HG03565 (cell line): Measurements from ENCODE around the gene CPT1A.

Source experiments
- ATAC-seq: cut with Tn5 transposase; IDR thresholded peaks from one replicate; pipeline ENCODE4 v1.9.1; 2021; ENCODE audit warnings: mild to moderate bottlenecking, moderate library complexity; ENCODE audit not compliant: unreplicated experiment

CPT1A gene

DNA sequence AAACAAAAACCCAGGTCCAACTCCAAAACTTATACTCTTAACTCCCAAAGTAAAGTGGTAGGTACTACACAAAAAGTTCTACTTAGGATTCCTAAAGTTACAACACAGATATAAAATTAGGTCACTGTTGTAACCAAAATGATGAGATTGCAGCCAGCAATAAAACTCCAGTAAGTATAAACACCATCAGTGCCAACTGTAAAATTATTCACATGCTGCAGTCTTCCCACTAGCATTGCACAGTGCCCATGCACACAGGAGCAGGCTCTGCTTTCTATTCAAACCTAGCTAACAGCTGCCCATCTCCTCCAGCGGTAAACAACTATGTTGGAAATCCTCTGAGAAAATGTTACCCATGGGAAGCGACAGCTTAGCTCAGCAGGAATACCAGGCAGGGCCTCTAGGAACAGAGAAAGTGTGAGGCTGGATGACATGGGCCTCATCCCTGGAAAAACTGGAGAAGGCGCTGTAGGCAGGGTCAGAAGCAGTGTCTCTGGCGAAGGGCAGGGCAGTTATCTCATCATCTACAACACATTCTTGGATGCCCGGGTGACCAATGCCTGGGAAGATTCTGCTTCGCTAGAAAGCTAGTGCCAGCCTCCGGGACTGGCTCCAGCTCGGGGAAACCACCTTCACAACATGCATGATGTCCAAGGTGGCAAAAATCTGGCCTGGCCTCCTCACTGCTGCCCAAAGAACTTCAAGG lies 9.1 kb downstream of the CPT1A start:
- no peak for ATAC-seq

DNA sequence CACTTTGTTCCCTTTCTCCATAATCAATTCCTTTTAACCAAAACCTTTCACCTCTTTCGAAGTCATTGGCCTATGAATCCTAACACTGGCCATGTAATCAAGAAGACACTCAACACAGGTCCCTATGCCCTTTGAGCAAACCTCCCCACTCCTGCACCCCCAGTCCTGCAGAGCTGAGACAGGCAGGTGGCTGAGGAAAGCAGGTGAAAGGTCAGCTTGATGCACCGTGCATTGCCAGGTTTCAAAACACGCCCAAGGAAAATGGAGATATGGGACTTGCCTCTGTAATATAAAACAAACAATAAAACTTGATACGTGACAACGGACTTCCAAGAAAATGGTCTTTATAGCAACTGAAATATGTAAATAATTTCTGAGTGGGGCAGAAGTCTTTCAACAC lies 10.6 kb downstream of the CPT1A start:
- ATAC-seq, result no peak

DNA sequence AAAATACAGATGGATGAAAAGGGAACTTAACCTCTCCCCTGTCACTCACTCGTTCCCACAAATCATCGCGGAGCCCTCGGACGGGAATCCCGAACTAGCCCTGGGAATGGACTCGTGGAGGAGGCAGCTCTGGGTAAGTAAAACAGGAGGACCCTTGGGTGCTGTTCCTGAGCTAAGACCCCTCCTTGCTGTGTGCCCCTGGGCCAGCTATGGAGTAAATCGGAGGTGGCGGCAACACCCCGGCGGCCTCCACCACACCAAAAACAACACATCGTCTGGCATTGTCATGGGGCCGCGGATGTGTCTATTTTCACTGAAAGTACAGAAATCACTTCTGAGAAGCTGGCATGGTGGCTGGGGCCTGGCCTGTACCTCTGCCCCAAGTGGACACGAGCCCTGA lies 12.1 kb downstream of the CPT1A start:
- no peak for ATAC-seq

DNA sequence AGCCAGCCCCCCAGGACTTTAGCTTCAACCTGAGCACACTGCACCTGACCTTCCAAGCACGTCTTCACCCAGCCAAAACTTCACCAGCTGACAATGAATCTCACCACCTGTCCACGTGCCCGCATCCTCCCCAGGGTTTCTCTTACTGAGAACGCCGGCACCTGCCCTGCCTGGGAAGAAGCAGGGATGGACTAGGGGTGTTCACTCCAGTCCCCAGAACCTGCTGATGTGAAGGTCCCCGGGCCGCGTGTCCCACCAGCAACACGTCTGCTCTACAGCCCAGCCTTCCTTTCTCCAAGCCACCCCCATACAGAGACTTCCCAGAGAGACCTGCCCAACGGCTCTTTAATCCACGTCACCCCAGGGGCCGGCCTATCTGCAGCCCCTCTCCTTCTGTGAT lies 12.8 kb downstream of the CPT1A start:
- ATAC-seq, result no peak

DNA sequence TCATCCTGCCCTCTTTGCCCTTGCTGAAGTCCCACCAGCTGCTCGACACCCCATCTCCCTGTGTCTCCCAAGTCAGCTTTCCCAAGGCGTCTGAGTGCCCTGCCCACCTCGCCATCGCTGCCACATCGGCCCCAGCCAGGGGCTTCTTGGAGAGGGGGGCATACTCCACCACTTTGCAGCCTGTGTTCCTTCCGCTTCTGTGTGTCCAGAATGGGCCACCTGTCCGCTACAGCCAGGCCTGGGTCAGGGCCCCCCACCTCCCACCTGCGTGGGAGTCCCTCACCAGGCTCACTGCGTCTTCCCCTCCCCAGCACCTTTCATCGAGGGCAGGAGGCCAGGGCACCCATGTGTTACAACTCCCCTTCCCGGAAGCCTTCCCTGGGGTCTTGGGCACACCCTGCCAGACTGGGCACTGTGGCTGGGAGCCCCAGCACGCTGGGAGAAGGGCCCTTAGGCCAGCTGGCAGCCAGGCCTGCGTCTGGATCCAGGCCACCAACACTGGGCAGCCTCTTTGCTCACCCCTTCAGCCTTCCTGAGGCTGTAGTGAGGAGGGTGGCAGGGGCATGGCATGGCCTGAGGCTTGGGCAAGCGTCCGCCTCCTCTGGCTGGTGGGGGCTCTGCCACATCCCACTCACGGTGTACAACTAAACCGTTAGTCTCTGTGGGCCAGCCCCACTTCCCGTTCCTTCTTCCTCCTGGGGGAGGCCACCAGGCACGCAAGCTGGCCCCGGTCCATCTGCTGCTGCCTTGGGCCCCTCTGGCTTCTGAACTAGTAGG lies 13.4 kb downstream of the CPT1A start:
- ATAC-seq, result no peak

DNA sequence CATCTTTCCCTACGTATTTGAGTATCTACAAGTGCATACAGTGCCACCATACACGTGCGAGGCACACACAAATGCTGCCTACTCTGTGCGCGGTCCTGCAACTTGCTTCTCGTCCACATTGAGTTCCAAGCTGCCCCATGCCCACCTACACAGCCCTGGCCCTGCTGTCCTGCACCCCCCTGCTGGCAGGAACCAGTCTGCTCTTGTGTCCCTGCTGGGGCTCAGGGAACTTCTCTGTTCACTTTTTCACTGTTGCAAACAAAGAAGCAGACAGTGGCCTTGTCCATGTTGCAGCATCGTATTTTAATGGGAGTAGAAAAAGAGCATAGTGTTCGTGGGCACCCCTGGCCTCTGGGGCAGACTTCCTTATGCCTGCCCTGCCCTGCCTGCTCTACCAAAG lies 14.0 kb downstream of the CPT1A start:
- no peak for ATAC-seq

DNA sequence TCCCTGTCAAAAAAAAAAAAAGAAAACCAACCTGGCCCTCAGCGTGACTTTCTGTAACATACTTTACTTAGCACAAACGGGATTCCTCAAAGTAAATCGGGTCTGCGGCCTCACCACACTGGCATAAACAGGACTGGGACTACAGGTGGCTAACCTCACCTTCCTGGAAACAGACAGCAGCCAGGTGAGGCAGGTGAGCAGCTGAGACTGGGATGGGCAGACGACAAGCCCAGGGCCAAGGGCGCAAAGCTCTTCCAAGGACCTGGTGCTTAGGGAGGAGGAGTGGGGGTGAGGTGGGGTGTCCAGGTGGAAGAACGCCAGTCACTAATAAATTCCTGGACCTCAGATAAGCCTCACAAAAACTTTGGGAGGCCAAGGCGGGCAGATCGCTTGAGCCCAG lies 15.0 kb downstream of the CPT1A start:
- ATAC-seq, result no peak

DNA sequence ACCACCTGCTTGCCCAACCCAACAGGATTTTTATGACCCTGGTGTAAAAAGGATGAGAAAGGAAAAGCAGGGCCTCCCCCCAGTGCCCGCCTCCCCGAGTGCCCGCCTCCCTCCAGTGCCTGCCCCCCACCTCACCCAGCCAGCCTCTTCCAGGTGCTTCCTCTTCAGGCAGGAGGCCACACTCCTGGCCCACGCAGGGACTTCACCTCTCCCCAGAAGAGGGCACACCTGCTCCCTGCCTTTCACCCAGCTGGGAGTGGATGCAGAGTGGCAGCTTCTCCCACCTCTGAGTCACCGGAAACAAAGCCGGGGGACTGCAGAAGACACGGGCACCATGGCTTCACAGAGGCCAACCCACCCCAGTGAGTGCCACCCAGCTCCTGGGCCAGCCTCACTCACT lies 16.1 kb downstream of the CPT1A start:
- no peak for ATAC-seq

DNA sequence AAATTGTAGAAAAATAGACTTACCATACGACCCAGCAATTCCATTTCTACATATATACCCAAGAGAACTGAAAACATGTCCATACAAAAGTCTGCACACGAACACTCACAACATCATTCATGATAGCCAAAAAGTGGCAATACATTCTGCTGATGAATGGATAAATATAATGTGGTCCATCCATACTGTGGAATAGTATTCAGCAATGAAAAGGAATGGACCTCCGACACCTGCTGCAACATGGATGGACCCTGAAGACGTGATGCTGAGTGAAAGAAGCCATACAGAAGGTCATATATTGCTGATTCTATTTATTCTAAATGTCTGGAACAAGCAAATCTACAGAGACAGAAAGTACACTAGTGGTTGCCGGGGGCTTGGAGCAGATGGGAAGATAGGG lies 19.2 kb downstream of the CPT1A start:
- no peak for ATAC-seq

DNA sequence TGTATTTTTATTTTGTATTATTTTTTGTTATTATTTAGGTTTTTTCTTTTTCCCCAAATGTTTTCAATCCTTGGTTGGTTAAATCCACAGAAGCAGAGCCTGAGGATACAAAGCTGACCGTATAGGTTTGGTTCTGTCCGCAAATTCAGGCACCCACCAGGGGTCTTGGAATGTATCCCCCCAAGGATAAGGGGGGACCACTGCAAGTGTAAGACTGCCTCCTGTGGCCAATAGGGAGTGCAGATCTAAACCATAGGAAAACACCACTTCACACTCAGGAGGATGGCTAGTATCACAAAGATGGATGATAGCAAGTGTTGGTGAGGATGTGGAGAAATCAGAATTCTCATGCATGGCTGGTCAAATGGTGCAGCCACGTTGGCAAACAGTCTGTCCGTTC lies 20.0 kb downstream of the CPT1A start:
- ATAC-seq, result no peak

DNA sequence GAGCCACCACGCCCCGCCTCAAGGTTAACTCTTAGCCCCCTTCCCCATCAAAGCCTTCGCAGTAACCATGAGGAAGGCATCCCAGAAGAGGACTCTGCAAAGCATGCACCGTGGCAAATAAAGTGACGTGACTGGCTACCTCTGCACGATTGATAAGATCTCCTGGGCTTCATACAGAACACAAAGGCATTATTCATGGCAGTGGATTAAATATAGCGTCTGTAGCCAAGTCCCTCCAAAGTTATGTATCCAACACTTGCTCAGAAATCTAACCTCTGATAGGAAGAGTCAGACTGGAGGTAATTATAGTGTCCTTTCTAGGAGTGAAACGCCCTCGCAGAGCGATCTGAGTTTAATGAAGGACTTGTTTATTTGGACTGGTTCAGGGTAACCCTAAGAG lies 22.4 kb downstream of the CPT1A start:
- ATAC-seq, result no peak

DNA sequence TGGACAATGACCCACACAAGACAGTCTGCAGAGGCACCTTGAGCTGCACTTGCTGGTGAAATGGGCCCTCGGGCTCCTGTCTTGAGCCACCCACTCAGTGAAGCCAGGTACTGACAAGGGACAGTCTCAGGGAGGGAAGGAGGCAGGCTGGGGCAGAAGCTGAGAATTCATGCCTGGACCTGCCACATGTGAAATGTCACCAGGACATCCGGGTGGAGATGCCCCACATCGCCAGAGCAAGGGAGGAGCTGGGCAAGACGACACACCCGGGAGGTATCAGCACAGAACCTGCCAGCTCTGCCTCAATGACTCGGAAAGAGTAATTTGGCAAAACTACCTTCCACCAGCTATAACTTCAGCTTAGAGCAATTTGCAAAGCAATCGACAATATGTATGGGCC lies 23.5 kb downstream of the CPT1A start:
- no peak for ATAC-seq

DNA sequence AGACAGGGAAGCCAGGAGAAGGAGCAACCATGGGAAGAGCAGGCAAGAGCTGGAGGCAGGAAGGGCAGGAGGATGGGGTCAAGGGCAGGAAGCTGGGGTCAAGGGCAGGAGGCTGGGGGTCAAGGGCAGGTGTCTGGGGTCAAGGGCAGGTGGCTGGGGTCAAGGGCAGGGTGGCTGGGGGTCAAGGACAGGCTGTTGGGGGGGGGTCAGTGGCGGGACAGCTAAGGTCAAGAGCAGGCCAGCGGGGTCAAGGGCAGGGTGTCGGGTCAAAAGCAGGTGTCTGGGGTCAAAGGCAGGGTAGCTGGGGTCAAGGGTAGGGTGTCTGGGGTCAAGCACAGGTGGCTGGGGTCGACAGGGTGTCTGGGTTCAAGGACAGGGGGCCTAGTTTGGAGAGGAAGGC lies 24.2 kb downstream of the CPT1A start:
- no peak for ATAC-seq

DNA sequence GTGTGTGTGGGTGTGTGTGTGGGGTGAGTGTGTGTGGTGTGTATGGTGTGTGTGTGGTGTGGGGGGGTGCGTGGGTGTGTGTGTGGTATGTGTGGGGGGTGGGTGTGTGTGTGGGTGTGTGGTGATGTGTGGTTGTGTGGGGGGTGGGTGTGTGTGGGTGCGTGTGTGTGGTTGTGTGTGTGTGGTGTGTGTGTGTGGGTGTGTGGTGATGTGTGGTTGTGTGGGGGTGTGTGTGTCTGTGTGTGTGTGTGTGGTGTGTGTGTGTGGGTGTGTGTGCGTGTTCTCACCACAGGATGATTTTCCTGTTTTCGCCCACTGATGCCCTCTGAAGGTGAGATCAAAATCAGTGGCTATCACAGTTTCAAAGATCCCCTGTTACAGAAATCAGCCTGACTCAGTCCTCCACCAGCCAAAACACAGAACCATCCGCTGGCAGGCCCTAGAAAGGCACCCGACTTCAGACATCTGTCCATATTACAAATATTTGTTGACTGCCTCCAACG lies 24.7 kb downstream of the CPT1A start:
- ATAC-seq, result no peak

DNA sequence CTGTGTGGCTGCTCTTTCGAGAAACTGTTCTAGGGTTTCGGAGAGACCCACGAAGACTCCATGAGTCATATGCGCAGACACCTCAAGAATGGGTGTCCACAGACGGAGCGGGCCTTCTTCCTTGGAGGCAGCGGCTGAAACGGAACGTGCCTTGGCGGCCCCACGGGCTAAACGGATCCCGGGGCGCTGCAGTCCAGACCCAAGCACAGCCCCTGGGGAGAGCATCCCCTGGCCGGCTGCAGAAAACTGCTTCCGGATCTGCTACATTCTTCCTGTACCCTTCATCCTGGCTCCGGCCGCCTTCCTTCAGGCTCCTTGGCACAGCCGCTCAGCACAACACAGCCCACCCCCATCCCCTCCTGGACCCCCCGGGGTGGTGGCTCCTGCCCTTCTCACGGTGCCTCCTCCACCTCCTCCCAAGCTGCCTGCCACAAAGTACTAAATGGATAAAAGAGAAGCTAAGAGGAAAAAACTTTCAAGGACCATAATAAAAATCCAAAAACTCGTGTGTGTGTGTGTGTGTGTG lies 25.4 kb downstream of the CPT1A start:
- ATAC-seq, result no peak

DNA sequence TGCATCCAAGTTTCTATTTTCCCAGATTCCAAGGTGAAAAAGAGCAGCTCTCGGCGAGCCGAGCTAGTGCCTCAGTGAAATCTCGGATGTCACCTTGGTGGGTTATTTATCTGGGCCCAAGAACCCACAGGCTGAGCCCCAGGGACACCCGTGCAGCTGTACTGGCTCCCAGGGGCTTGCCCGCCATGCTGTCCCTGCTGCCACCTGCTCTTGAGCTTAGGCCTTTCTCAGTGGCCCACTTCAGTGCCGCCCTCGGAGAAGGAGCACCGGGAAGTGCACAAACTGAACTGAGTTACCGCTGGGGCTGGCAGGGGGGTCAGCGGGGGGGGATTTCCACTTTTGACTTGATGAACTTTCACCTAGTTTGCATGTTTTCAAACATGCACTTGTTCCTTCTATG lies 27.9 kb downstream of the CPT1A start:
- no peak for ATAC-seq

DNA sequence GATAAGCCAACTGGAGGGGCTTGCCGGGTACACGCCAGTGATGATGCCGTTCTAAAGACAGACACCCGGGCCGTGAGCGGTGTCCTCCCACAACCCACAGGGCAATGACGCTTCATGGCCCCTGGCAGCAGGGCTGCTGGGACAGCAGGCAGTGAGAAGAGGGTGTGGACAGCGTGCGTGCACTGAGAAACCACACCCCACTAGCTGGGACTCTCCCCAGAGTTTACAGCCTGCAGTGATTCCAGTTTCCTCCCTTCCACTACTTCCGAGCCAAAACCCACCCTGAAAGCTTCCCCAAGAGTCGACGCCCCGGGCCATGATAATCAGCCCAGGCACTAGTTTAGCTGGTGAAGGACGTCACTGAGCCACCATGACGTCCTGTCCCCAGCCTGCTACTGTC lies 29.2 kb downstream of the CPT1A start:
- ATAC-seq, result no peak

DNA sequence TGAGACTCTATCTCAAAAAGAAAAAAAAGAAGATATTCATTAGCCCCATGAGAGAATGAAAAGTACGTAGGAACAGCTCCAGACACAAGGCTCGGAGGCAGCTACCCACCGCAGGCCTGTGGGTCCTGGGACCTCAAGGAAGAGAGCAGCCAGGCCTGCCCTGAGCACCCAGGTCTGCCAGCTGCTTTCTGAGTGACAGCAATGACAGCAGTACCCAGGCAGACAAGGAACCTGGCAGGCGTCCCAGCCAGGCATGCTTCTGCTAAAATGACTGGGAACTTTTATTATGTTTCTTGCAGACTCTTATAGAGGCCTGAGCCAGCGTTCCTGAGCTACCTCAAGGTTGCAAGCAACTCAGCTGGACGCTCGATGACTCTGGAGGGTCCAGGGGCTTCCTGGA lies 31.6 kb downstream of the CPT1A start:
- ATAC-seq, result no peak

DNA sequence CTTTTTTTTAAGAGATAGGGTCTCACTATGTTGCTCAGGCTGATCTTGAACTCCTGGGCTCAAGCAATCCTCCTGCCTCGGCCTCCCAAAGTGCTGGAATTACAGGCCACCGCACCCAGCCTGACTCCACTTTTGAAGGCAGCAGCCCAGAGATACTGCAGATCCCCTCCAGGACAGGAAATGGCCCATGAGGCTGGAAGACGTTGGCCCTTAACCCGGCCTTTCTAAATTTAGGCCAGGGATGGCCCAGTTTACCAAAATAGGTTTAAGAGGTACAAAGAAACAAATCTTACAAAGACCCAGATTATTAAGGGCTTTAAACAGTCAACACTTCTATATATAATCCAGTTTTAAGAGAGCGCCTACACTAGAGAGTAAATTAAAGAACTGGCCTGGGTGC lies 32.2 kb downstream of the CPT1A start:
- no peak for ATAC-seq

DNA sequence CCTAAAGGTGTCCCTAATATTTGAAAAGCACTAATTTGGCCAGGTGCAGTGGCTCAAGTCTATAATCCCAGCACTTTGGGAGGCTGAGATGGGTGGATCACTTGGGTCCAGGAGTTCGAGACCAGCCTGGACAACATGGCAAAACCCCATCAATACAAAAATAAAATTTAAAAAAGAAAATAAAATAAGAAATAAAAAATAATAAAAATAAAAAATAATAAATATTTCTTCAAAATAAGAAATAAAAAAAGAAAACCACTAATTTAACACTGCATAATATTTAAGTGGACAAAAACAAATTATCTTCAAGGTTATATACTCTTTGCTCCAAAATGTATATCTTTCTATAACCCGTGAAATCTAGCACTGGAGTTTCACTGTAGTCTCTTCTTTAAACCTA lies 32.9 kb downstream of the CPT1A start:
- no peak for ATAC-seq

DNA sequence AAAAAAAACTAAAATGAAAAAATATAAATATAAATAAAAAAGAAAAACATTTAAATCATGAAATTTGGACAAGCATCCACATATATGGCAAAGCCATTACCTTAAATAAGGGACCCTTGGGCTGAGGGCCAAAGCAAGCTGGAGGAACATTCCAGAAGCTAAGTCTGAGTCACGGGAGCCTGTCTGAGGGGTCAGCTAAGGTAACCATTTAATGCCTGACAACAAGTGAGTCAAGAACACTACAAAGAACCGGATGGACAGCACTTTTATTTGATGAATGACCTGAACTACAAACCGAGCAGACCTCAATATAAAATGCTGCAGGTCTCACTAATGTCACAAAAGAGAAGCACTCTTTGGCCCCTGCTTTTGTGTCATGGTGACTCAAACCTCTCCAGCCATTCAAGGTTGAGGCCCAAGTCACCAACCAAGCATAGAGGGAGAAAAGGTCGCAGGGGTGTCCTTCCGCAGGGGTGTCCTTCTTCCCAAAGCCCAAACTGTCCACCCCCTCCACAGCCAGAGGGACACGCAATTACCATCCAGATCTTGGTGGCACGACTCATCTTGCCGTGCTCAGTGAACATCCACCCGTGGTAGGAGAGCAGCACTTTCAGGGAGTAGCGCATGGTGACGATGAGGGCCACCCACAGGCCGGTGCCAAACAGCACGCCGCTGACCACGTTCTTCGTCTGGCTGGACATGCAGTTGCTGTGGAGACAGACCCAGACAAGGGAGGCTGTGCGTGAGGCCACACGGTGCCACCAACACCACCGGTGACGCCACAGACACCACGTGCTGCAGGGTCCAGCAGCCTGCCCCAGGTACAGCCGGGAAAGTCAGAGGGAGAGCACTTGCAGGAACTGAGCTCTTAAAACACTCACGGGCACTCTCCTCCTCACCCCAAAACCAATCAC lies 34.5 kb downstream of the CPT1A start:
- no peak for ATAC-seq
